Measurements from ENCODE around the gene TUBGCP2.

DNA sequence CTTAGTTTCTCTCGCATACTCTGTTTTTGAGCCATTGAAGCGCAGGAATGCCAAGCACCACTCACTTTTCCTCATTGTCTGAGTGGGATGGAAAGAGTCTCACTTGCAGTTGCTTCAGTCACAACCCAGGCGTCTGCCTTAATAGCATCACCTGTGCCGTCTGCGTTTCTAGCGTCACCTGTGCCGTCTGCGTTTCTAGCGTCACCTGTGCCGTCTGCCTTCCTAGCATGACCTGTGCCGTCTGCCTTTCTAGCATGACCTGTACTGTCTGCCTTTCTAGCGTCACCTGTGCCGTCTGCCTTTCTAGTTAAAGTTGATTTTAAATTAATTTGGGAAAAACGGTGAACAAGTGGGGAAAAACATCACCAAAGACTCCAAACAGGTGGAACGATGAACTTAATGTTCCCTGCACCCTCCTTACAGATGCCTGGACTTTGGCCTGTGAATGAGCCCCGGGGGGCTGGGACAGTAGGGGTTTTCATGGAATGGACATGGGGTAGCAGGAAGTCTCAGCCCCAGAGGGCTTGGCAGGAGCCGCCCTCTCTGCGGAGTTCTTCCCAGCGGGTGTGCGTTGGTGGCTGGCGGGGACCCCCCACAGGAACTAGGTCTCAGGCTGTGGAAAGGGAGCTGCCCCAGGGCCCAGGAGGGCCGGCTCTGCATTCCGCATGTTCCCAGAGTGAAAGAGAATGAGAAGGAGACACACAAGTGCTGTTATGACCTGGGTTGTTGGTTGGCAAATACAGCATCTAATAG, 3.5 kb upstream of the TUBGCP2 start:
- no peak for TF ChIP-seq POLR2A (IDR thresholded peaks at IDR 0.05; ENCODE audit: low read length)
- no peak for TF ChIP-seq GATA1 (IDR thresholded peaks at IDR 0.05; ENCODE audit: low read depth, low read length)

Measured in erythroblast (primary cell).